Retinal pigment epithelial cell (primary cell): ENCODE data around the gene ARHGAP24.

Experiments used
- DNase-seq: peaks from one replicate; pipeline ENCODE4 v3.0.0-alpha.2; 2010; ENCODE audit warnings: low read depth
- H3K4me3 ChIP-seq: 2 replicates; pipeline ENCODE4 v1.5.1; 2011; ENCODE audit warnings: mild to moderate bottlenecking, low read length, control low read depth, moderate library complexity
- CTCF ChIP-seq: conservative IDR thresholded peaks from 2 replicates; pipeline ENCODE4 v1.5.1; 2011; ENCODE audit warnings: low read depth, low read length, control low read depth, inconsistent platforms

ARHGAP24 gene

GRCh38 chr4:85919200-85919887 lies 444.4 kb downstream of the ARHGAP24 start:
- H3K4me3 ChIP-seq = no peak overlapping the region
- no peak for DNase-seq
- TF ChIP-seq CTCF = no peak

GRCh38 chr4:85925071-85925470 lies 450.1 kb downstream of the ARHGAP24 start:
- DNase-seq = no peak
- no peak overlapping the region for H3K4me3 ChIP-seq
- no peak for TF ChIP-seq CTCF

- DNase-seq = peak; percentile 84
- no peak for TF ChIP-seq CTCF
- no peak overlapping the region for H3K4me3 ChIP-seq
Measured at GRCh38 chr4:85928775-85929591, 454.0 kb downstream of the ARHGAP24 start.

GRCh38 chr4:85929961-85930665 lies 455.2 kb downstream of the ARHGAP24 start:
- TF ChIP-seq CTCF = no peak
- peak overlapping the region; percentile 16 for H3K4me3 ChIP-seq
- DNase-seq = no peak

- peak overlapping the region; percentile 39 for H3K4me3 ChIP-seq
- peak; percentile 99 for DNase-seq
- no peak for TF ChIP-seq CTCF
Measured at GRCh38 chr4:85932500-85933290, 457.7 kb downstream of the ARHGAP24 start.

GRCh38 chr4:85933291-85933640 lies 458.3 kb downstream of the ARHGAP24 start:
- DNase-seq = no peak
- no peak for TF ChIP-seq CTCF
- H3K4me3 ChIP-seq = no peak overlapping the region
